Measurements from ENCODE around the gene HSP90AB1.

The HSP90AB1 gene

GRCh38 chr6:44292661-44293365, 45.9 kb downstream of the HSP90AB1 start:
- DNase-seq: no peak

- no peak for DNase-seq
These were observed 48.2 kb downstream of the HSP90AB1 start for GRCh38 chr6:44294832-44295791.

- DNase-seq: no peak
These were observed 50.5 kb downstream of the HSP90AB1 start for GRCh38 chr6:44297063-44298038.

GRCh38 chr6:44298055-44298803, 51.3 kb downstream of the HSP90AB1 start:
- DNase-seq: no peak

- DNase-seq: no peak
These were observed 52.0 kb downstream of the HSP90AB1 start for GRCh38 chr6:44298864-44299263.

GRCh38 chr6:44300292-44300823, 53.5 kb downstream of the HSP90AB1 start:
- no peak for DNase-seq

GRCh38 chr6:44301106-44301505, 54.2 kb downstream of the HSP90AB1 start:
- DNase-seq: no peak

GRCh38 chr6:44301782-44302564, 55.1 kb downstream of the HSP90AB1 start:
- DNase-seq: no peak

GRCh38 chr6:44302856-44303255, 56.0 kb downstream of the HSP90AB1 start:
- no peak for DNase-seq

Measured in NCI-H1417 treated with DMSO at 0.1 percent for 48 hours (cell line).